SK-N-SH treated with all-trans-retinoic acid at 6 μM for 48 hours (cell line): ENCODE measurements around the gene SLC36A4.

Source experiments
- ATAC-seq: fragments of 200-7000 bp; cut with Tn5 transposase; 3 replicates; pipeline ENCODE4 v1.9.1; 2020; ENCODE audit warnings: mild to moderate bottlenecking, moderate library complexity
- BACH2 ChIP-seq: fragments of 250-450 bp; sonication (Bioruptor Pico); IDR thresholded peaks from 2 replicates; pipeline ENCODE4 v1.9.0; 2021; ENCODE audit warnings: mild to moderate bottlenecking, borderline replicate concordance
- GLIS3 ChIP-seq: fragments of 250-450 bp; sonication (Bioruptor Pico); IDR thresholded peaks from 2 replicates; pipeline ENCODE4 v1.5.0; 2020; ENCODE audit warnings: mild to moderate bottlenecking, moderate library complexity
- ISL1 ChIP-seq: fragments of 250-450 bp; sonication (Bioruptor Pico); IDR thresholded peaks from 2 replicates; pipeline ENCODE4 v2.1.2; 2022; ENCODE audit warnings: mild to moderate bottlenecking, moderate library complexity
- PATZ1 ChIP-seq: fragments of 250-450 bp; sonication (Bioruptor Pico); IDR thresholded peaks from 2 replicates; pipeline ENCODE4 v1.8.0; 2020; ENCODE audit warnings: mild to moderate bottlenecking, moderate library complexity, borderline replicate concordance
- RARB ChIP-seq: fragments of 250-450 bp; sonication (Bioruptor Pico); IDR thresholded peaks from 2 replicates; pipeline ENCODE4 v1.8.0; 2021; ENCODE audit warnings: mild to moderate bottlenecking, moderate library complexity

SLC36A4 gene

DNA sequence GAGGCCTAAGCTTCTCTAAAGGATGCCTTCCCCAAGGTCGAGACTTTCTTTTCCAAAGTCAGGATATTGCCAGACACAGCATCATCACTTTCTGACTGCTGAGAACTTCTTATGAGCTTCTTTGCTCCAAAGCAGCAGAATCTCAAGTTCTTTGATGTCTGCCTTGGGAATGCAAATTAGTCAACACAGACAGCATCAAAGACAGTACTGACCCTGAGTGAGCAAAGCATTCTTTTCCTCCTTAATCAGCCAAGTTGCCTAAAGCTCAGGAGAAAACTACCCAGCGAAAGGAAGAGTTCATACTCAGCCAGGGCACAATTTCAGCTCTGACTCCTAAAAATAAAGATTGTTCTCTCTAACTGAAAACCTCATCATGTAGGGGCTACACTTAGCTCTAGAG, 98.0 kb downstream of the SLC36A4 start:
- no peak for ATAC-seq
- no peak for TF ChIP-seq RARB (CRISPR knock-in tag)
- TF ChIP-seq PATZ1 (CRISPR knock-in tag), result no peak
- TF ChIP-seq BACH2, result no peak
- TF ChIP-seq ISL1 (CRISPR knock-in tag), result no peak
- TF ChIP-seq GLIS3, result no peak
